GM06990 (cell line): Measurements from ENCODE around the gene TRIM9.

ENCODE experiments used
- DNase-seq: peaks from one replicate; pipeline ENCODE4 v3.0.0-alpha.2; 2011; ENCODE audit not compliant: insufficient read length; ENCODE audit errors: extremely low read depth
- H3K27me3 ChIP-seq: replicated peaks from 2 replicates; pipeline ENCODE4 v1.6.0; 2011; ENCODE audit warnings: low read length; ENCODE audit not compliant: control insufficient read depth, insufficient read depth
- H3K36me3 ChIP-seq: 2 replicates; pipeline ENCODE4 v1.5.1; 2011; ENCODE audit warnings: low read length; ENCODE audit not compliant: control insufficient read depth, insufficient read depth
- H3K4me3 ChIP-seq: replicated peaks from 2 replicates; pipeline ENCODE4 v1.5.1; 2011; ENCODE audit warnings: low read depth, mild to moderate bottlenecking, control low read depth, low read length
- TF ChIP-seq, protein P1 (sequence below): IDR thresholded peaks from 2 replicates; pipeline ENCODE4 v1.5.1; 2011; ENCODE audit warnings: low read length, control low read depth, mild to moderate bottlenecking, inconsistent platforms; ENCODE audit not compliant: insufficient read depth, poor library complexity, severe bottlenecking

The TRIM9 gene

GRCh38 chr14:51020024-51020710 lies 74.7 kb downstream of the TRIM9 start:
- Histone ChIP-seq H3K4me3 (no peak overlapping the region), H3K36me3 (no peaks in the 10 kb centered on the region), H3K27me3 (no peaks in the 10 kb centered on the region)
- TF ChIP-seq, protein P1, sequence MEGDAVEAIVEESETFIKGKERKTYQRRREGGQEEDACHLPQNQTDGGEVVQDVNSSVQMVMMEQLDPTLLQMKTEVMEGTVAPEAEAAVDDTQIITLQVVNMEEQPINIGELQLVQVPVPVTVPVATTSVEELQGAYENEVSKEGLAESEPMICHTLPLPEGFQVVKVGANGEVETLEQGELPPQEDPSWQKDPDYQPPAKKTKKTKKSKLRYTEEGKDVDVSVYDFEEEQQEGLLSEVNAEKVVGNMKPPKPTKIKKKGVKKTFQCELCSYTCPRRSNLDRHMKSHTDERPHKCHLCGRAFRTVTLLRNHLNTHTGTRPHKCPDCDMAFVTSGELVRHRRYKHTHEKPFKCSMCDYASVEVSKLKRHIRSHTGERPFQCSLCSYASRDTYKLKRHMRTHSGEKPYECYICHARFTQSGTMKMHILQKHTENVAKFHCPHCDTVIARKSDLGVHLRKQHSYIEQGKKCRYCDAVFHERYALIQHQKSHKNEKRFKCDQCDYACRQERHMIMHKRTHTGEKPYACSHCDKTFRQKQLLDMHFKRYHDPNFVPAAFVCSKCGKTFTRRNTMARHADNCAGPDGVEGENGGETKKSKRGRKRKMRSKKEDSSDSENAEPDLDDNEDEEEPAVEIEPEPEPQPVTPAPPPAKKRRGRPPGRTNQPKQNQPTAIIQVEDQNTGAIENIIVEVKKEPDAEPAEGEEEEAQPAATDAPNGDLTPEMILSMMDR: no peak
- DNase-seq: no peak

DNA sequence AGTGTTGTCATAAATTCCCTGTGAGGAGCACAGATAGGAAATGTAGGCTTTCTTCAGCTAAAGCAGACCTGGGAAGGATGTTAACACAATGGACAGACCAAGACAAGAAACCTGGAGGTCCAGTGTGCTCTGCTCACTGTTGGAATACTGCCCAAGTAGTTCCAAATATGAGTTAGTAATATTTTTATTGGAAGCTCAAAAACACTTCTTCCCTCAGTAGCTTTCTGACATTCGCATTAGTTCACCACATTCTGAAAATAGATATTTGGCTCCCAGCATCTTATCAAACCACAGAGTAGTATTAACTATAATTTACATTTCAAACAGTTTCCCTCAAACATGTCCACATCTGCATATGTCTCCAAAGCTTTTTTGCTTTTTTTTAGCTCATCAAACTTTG lies 75.8 kb downstream of the TRIM9 start:
- no peaks in the 10 kb centered on the region for H3K36me3 ChIP-seq
- no peak for DNase-seq
- H3K4me3 ChIP-seq: no peak overlapping the region
- no peaks in the 10 kb centered on the region for H3K27me3 ChIP-seq
- TF ChIP-seq, protein P1: no peak

DNA sequence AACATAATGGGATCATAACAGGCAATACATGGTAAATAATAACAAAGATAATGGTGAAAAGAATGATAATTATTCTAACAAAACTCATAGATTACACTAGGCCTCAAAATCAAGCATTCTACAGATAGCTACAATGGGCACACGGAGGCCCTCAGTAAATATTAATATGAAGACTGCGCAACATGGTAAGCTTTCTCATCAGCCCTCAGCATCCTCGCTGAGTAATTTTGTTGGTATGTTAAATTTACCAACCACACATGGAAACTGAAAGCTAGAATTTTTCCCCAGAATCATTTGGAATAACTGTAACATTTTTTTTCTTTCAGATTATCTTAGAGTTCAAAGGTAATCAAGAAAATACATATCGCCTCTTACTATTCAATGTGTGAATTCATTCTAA lies 76.4 kb downstream of the TRIM9 start:
- H3K27me3 ChIP-seq: no peaks in the 10 kb centered on the region

DNA sequence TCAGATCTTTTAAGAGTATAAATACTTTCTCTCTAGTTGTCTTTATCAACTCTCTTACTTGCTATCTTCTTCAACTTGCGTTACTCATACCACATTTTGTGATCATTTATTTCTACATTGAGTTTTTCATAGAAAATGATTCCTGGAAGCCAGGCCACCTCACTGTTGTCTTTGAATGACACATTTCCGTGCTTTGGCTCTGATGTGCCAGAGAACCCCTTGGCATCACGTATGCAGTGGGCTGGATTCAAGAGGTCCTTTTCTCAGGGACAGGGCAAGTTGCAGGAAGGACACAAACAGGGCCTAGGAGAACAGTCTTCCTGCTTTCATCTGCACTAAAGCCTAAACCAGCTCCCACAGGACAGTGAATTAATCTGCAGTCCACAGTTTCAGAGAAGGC lies 80.3 kb downstream of the TRIM9 start:
- no peak for DNase-seq
- Histone ChIP-seq H3K27me3 (no peaks in the 10 kb centered on the region), H3K4me3 (no peak overlapping the region), H3K36me3 (no peaks in the 10 kb centered on the region)
- TF ChIP-seq, protein P1: no peak

More for the DNA sequence above, 76.4 kb downstream of the TRIM9 start:
- Histone ChIP-seq H3K36me3 (no peaks in the 10 kb centered on the region), H3K4me3 (no peak overlapping the region)
- TF ChIP-seq, protein P1: no peak
- no peak for DNase-seq

- no peak for DNase-seq
- no peak overlapping the region for H3K4me3 ChIP-seq
- TF ChIP-seq, protein P1: no peak
These were observed 80.8 kb downstream of the TRIM9 start for GRCh38 chr14:51014086-51014485.

More at GRCh38 chr14:51014086-51014485, 80.8 kb downstream of the TRIM9 start:
- Histone ChIP-seq H3K27me3 (0 out of 2 replicates have a peak, but pooled peaks cover under 1% of the 10 kb centered on the region), H3K36me3 (no peaks in the 10 kb centered on the region)
